ENCODE results near the gene ABL2.
"Not testable (repeated sequence)": the region's sequence is repeated elsewhere in the genome, so short reads cannot be mapped to it uniquely, and the experiment has no call there.

ABL2 gene

GRCh38 chr1:179168536-179168935 lies 60.9 kb downstream of the ABL2 start:
- DNase-seq: no peak

GRCh38 chr1:179167955-179168354 lies 61.5 kb downstream of the ABL2 start:
- no peak for DNase-seq

DNA sequence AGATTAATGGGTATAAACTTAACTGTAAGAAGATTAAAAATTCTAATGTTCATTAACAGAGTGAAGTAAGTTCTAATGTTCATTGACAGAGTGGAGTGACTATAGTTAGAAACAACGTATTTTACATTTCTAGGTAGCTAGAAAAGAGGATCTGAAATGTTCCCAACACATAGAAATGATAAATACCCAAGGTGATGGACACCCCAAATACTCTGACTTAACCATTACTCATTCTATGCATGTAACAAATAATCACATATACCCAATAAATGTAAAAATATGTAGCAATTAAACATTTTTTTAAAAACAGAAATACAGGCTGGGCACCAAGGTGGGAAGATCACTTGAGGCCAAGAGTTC lies 62.1 kb downstream of the ABL2 start:
- no peak for DNase-seq

DNA sequence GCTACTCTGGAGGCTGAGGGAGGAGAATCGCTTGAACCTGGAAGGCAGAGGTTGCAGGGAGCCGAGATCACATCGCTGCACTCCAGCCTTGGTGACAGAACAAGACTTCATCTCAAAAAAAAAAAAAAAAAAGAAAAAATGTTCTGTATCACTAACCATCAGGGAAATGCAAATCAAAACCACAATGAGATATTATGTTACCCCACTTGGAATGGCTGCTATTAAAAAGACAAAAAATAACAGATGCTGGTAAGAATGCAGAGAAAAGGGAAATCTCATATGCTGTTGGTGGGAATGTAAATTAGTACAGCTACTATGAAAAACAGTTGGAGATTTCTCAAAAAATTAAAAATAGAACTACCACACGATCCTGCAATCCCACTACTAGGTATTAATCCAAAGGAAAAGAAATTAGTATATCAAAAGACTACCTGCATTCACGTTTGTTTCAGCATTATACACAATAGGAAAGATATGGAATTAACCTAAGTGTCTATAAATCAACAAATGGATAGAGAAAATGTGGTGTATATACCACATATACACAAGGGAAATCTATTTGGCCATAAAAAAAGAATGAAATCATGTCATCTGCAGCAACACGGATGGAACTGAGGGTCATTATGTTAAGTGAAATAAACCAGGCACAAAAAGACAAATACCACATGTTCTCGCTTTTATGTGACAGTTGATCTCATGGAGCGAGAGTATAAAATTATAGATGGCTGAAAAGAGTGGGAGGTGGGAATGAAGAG lies 62.6 kb downstream of the ABL2 start:
- no peak for DNase-seq

- no peak for DNase-seq
Measured at GRCh38 chr1:179164494-179164893, 65.0 kb downstream of the ABL2 start.

DNA sequence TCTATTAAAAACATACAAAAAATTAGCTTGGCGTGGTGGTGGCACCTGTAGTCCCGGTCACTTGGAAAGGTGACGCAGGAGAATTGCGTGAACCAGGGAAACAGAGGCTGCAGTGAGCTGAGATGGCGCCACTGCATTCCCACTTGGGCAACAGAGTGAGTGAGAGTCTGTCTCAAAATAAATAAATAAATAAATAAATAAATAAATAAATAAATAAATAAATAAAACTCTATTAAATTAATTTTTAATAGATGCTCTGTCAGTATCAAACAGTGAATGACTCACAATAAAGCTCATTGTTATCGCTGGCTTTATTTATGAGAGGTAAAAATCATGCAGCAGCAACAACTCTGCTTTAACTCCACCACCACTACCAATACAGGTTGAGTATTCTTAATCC lies 72.8 kb downstream of the ABL2 start:
- no peak for DNase-seq

GRCh38 chr1:179156026-179156425 lies 73.5 kb downstream of the ABL2 start:
- no peak for DNase-seq

DNA sequence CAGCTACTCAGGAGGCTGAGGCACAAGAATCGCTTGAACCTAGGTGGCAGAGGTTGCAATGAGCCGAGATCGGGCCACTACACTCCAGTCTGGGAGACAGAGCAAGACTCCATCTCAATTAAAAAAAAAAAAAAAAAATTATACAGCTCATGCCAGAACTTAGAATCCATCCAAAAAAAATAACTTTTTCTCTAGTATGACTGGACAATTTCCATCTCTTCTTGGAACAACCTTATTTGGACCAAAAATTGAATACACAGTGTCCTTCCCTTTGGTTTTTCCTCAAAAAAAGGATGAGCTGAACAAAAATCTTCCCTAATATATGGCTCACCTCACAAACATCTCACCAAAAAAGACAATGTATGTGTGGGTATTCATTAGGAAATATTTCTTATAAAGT lies 73.9 kb downstream of the ABL2 start:
- no peak for DNase-seq

GRCh38 chr1:179154437-179154836 lies 75.0 kb downstream of the ABL2 start:
- DNase-seq: no peak

- DNase-seq: no peak
Measured at GRCh38 chr1:179153217-179153616, 76.3 kb downstream of the ABL2 start.

DNA sequence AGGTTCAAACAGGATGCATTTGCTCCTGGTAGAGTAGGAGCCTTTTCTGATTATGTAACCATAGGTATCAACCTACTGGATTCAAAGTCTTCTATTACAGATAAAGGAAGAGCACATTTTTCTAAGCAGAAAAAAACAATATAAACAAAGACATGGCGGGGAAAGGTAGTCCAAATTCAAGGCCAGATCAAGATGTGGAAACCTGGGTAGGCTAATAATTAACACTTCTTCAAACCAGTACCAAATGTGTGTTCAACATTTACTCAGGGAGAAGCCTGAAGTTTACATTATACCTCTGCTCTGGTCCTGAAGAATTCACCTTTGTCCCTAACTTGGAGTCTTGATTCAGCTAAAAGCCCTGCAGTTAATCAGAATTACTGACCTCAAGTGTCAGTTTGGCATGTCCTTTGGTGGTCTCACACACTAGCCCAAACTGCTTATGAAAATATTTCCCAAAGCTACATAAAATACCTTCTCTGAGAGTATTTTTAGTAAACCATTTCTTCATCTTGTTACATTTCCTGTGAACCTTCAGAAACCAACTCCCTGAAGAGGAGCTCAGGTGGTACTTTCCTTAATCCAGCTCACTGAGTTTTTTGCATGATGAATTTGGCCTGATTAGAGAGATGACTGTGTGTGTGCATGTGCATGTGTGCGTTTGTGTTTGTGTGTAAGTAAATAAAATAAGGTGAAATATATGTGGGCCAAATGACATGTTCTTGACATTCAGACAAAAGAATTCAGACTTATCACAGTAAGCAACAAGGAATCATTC lies 77.4 kb downstream of the ABL2 start:
- no peak for DNase-seq

DNA sequence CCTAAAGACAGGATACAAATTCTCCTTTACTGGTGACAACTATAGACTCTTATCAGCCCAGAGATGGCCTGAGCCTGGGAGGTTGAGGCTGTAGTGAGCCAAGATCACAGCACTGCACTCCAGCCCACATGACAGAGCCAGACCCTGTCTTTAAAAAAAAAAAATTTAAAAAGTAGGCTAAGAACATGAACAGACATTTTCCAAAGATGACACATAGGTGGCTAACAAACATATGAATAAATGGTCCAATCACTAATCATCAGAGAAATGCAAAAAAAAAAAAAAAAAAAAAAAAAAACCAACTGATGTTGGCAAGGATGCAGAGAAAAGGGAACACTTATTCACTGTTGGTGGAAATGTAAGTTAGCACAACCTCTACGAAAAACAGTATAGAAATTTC lies 82.6 kb downstream of the ABL2 start:
- no peak for DNase-seq

GRCh38 chr1:179146476-179146875 lies 83.0 kb downstream of the ABL2 start:
- DNase-seq: no peak

GRCh38 chr1:179145521-179145920 lies 84.0 kb downstream of the ABL2 start:
- DNase-seq: no peak

GRCh38 chr1:179144626-179145025 lies 84.9 kb downstream of the ABL2 start:
- DNase-seq: no peak

- no peak for DNase-seq
Measured at GRCh38 chr1:179143322-179143721, 86.2 kb downstream of the ABL2 start.

DNA sequence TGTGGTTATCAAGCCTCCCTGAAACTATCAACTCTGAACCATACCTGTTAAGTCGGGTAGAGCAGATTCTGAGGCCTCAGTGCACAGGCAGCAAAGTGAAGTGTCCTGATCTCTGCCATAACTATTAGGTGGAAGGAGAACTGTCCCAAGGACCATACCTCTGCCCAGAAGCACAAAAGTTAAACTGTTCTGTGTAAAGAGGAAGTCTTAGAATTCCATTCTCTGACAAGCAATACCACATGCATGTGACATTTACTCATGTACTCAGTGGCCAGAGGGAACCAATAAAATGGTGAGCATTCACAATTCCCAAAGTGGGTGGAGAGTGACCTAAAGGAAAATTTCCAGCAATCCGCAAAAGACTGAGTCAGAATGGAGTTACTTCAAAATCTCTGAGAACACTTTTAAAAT lies 86.6 kb downstream of the ABL2 start:
- no peak for DNase-seq

DNA sequence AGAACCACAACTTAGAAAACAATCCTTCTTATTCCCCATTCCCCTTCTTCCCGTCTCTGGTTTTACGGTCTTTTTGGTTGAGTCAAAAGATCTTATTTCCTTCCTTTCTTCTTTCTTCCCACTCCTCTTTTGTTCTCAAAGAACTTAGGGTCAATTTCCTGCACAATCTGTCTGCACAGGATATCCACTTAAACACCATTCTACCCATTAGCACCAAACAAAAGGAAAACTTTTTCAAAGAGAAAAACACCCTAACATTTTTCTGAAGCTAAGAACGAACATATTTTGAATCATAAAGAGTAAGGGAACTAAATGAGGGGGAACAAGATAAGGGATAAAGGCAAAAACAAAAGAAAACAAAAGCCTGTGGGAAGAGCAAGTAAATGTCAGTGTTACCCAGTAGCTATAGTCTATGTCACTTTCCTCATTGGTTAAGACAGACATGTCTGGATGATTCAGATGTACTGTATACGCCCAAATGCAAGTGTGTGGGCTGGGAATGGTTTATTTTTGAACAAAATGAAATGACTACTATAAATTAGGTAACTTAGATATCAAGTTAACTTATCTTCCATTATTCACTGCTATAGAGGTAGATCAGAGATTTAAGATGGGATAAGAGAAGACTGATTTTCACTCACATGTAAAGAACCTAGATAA lies 87.8 kb downstream of the ABL2 start:
- DNase-seq: peak; percentile 33 to 44

DNA sequence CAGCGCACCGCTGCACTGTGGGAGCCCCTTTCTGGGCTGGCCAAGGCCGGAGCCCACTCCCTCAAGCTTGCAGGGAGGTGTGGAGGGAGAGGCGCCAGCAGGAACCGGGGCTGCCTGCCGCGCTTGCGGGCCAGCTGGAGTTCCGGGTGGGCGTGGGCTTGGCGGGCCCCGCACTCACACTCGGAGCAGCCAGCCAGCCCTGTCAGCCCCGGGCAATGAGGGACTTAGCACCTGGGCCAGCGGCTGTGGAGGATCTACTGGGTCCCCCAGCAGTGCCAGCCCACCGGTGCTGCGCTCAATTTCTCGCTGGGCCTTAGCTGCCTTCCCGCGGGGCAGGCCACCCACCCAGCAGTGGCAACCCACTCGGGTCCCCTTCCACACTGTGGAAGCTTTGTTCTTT lies 90.7 kb downstream of the ABL2 start:
- DNase-seq: not testable (repeated sequence)

- no peak for DNase-seq
Measured at GRCh38 chr1:179137617-179138255, 91.7 kb downstream of the ABL2 start.

- not testable (repeated sequence) for DNase-seq
Measured at GRCh38 chr1:179135707-179136106, 93.8 kb downstream of the ABL2 start.

DNA sequence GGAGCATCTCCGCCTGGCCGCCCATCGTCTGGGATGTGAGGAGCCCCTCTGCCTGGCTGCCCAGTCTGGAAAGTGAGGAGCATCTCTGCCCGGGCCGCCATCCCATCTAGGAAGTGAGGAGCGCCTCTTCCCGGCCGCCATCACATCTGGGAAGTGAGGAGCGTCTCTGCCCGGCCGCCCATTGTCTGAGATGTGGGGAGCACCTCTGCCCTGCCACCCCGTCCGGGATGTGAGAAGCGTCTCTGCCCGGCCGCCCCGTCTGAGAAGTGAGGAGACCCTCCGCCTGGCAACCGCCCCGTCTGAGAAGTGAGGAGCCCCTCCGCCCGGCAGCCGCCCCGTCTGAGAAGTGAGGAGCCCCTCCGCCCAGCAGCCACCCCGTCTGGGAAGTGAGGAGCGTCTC lies 94.3 kb downstream of the ABL2 start:
- not testable (repeated sequence) for DNase-seq

DNA sequence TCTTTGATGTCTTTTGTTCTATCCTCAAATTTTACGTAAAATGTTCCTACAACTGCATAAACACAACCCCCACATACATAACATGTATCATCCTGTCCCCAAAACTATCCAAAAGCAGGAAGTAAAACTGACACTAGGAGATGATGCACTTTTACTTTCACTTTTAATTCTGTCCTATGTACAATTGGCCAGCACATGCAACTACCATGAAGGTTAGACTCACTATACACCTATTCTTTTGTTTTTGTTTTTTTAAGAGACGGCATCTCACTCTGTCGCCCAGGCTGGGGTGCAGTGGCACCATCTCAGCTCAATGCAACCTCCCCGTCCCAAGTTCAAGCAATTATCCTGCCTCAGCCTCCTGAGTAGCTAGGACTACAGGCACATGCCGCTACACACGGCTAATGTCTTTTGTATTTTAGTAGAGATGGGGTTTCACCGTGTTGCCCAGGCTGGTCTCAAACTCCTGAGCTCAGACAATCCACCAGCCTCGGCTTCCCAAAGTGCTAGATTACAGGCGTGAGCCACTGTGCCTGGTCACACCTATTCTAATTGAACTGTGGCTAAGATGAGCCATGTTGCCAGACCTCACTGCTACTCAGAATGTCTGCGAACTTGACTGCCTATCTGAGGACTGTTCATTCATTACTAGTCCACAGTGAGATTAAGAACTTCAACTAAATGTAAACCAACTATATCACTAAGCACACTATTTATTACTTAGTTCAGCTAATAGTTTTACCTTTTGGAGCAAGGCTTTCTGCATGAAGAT lies 99.6 kb downstream of the ABL2 start:
- DNase-seq: no peak
